ENCODE data around the gene FBLN2.

DNA sequence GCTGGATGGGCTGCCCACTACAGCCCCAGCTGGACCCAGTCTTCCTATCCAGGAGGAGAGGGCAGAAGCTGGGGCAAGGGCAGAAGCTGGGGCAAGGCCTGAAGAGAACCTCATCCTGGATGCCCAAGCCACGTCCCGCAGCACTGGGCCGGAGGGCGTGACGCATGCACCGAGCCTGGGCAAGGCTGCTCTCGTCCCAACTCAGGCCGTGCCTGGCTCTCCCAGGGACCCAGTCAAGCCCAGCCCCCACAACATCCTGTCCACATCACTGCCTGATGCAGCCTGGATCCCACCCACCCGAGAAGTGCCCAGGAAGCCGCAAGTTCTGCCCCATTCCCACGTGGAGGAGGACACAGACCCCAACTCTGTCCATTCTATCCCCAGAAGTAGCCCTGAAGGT is 22.3 kb downstream of the FBLN2 start:
- TF ChIP-seq CTCF (IDR thresholded peaks at IDR 0.05; ENCODE audit: borderline replicate concordance, extremely low read depth, low read length, poor library complexity, severe bottlenecking) (no peak), EZH2 (IDR thresholded peaks at IDR 0.05; ENCODE audit: borderline replicate concordance, low read depth, low read length, severe bottlenecking) (no peak)
